ENCODE measurements around the gene PATL1. TPM values are rescaled to one million over a fixed set of nuclear protein-coding genes. Genes with fewer than 3 reads are reported as not detected.

The PATL1 gene, protein sequence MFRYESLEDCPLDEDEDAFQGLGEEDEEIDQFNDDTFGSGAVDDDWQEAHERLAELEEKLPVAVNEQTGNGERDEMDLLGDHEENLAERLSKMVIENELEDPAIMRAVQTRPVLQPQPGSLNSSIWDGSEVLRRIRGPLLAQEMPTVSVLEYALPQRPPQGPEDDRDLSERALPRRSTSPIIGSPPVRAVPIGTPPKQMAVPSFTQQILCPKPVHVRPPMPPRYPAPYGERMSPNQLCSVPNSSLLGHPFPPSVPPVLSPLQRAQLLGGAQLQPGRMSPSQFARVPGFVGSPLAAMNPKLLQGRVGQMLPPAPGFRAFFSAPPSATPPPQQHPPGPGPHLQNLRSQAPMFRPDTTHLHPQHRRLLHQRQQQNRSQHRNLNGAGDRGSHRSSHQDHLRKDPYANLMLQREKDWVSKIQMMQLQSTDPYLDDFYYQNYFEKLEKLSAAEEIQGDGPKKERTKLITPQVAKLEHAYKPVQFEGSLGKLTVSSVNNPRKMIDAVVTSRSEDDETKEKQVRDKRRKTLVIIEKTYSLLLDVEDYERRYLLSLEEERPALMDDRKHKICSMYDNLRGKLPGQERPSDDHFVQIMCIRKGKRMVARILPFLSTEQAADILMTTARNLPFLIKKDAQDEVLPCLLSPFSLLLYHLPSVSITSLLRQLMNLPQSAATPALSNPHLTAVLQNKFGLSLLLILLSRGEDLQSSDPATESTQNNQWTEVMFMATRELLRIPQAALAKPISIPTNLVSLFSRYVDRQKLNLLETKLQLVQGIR
- 15.5 TPM for total RNA-seq

DNA sequence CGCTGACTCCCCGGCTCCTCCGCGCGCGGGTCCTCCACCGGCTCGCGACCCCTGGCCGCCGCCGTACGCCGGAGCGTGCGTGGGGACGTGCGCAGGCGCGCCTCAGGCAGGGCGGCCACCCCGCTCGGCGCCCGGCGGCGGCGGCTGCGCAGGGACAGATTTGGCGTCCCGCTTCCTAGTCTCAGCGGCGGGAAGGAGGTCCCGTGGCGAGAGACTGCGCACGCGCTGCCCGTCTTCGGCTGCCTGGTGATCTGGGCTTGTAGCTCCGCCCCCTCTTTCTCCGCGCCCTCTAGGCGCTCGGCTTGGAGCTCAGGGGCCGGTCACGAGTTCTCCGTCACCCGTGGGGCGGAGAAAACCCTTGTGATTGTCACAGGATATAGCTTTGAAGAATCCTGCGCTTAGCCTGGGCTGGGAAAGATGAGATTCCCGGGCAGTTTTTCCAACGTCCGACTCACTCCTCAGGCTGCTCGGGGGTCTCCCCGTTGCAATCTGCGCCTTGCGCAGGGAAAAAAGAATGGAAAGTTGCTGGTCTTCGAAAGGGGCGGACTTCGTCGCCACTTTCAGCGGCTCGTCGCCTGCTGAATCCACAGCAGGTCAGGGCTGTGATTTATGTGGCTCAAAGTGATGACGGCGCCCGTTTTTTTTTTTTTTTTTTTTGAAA lies at the start of gene PATL1:
PATL1 (minus strand) TSS at position 88 of the 661 bp plus-strand sequence. CDS start 142 bp downstream, outside the sequence.

DNA sequence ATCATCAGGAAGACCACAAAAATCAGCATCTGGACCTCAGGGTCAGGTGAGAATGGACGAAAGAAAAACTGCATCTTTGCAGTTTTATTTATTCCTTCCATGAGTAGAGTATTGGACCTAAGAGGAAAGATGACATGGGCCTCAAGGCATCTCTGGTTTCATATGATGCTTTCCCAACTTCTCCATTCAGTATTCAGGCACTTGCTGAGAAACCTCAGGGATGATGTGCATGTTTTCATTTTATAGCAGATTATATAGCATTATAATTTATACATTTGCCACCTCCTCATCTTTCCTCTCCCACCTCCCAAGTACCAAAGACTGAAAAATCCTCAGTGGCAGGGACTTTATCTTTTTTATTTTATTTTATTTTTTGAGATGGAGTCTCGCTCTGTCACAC lies 44.9 kb upstream of the PATL1 start, which contains the start of gene OR10V1:
OR10V1 (minus strand) TSS at position 101 of the 400 bp plus-strand sequence; CDS start at position 101, 0 bp downstream.

DNA sequence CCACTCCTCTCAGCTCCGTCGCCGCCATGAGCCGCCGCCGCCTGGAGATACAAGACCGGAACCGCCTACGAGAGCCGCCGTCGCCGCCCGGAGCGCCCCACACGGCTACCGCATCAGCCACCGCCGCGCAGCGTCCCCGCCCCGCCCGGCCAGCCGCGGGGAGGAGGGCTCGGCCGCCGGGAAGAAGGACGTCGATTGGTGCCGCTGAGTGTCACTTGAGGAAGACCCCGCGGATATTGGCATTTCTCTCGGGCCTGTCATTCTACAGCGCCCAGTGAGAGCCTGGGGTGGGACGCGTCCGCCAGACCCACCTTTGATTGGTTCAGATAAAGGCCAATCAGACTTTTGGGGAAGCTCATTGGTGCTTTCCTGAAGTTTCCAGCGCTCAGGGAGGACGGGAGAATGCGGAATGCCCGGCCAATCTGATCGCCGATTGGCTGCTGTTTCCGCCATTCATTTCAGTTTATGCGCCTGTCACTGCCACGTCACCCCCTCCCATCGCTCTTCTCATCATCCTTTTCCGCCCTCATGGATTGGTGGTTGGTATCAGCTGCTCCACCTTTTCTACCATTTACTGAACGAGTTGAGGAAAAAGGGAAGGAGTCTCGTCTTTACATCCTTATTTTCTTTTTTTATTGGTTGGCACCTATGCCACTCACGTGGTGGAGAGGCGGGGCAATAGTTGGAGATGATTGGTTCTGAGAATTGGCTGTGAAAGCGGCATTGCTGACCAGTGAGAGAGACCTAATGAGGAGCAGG lies 53.0 kb downstream of the PATL1 start, which contains the start of gene OSBP:
OSBP (minus strand) TSS at position 138 of the 759 bp plus-strand sequence; CDS start at position 28, 110 bp downstream.

Other genes with a start within 250 kb of the PATL1 start
- gene OR5A2, start 242.6 kb downstream of the PATL1 start, total RNA-seq, result not detected
- not detected for gene OR5A1, start 232.6 kb downstream of the PATL1 start, total RNA-seq
- gene OR4D6, start 212.1 kb downstream of the PATL1 start, total RNA-seq, result not detected
- gene OR4D10, start 195.7 kb downstream of the PATL1 start, total RNA-seq, result not detected
- not detected for gene OR4D11, start 165.5 kb downstream of the PATL1 start, total RNA-seq
- gene OR4D9, start 157.5 kb downstream of the PATL1 start, total RNA-seq, result not detected
- 50.8 TPM for gene OSBP, start 53.3 kb downstream of the PATL1 start, total RNA-seq
- not detected for gene OR10V1, start 44.8 kb upstream of the PATL1 start, total RNA-seq
- gene STX3, start 86.3 kb upstream of the PATL1 start, total RNA-seq, result 129 TPM
- gene MRPL16, start 141.7 kb upstream of the PATL1 start, total RNA-seq, result 35.3 TPM
- not detected for gene CBLIF, start 176.5 kb upstream of the PATL1 start, total RNA-seq
- 11.8 TPM for gene TCN1, start 197.4 kb upstream of the PATL1 start, total RNA-seq
- gene OOSP3, start 209.7 kb upstream of the PATL1 start, total RNA-seq, result not detected

Data from camera-type eye (tissue), 1 donor.